SHP77 treated with DMSO at 0.1 percent for 48 hours (cell line): Measurements from ENCODE around the gene FPGS.
"Not testable (repeated sequence)": the region's sequence is repeated elsewhere in the genome, so short reads cannot be mapped to it uniquely, and the experiment has no call there.

Experiments used
- DNase-seq: peaks from one replicate; lab custom pipeline; 2025; lab: John Stamatoyannopoulos, UW

Gene FPGS

GRCh38 chr9:127771570-127772189 is 31.0 kb upstream of the FPGS start:
- no peak for DNase-seq

DNA sequence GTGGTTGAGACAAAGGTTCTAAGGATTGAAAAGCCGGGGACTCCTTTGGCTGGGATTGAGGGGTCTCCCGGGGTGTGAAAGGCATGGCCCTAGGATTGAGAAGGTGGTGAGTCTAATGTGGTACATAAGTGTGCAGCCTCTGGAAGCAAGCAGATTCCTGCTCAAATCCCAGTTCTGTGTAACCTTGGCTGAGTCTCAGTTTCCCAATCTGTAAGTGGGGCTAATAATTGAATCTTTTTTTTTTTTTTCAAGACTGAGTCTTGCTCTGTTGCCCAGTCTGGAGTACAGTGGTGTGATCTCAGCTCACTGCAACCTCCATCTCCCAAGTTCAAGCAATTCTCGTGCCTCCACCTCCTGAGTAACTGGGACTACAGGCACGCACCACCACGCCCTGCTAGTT is 30.1 kb upstream of the FPGS start:
- DNase-seq, result no peak

- DNase-seq, result no peak
These were observed 29.4 kb upstream of the FPGS start for GRCh38 chr9:127773272-127773671.

DNA sequence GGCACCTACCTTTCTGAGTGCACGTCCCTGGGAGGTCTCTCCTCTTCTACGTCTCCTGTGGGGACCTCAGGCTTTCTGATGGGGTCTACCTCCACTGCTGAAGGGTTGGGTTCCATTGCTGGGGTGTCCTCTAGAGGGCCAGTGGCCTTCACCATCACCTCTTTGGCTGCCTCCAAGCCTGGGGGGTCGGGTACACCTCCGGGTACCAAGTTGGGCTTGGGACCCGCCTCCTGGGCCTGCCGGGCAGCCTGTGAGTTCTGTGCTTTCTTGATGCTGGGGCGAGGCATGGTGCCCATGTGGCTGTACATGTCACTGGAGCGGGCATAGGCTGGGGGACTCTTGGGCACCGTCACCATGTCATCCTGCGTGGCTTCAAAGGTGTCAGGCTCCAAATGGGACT is 28.7 kb upstream of the FPGS start:
- no peak for DNase-seq

- DNase-seq, result no peak
These were observed 26.3 kb upstream of the FPGS start for GRCh38 chr9:127776195-127776923.

GRCh38 chr9:127776924-127777289 is 25.8 kb upstream of the FPGS start:
- DNase-seq, result no peak

- no peak for DNase-seq
These were observed 25.2 kb upstream of the FPGS start for GRCh38 chr9:127777368-127777980.

DNA sequence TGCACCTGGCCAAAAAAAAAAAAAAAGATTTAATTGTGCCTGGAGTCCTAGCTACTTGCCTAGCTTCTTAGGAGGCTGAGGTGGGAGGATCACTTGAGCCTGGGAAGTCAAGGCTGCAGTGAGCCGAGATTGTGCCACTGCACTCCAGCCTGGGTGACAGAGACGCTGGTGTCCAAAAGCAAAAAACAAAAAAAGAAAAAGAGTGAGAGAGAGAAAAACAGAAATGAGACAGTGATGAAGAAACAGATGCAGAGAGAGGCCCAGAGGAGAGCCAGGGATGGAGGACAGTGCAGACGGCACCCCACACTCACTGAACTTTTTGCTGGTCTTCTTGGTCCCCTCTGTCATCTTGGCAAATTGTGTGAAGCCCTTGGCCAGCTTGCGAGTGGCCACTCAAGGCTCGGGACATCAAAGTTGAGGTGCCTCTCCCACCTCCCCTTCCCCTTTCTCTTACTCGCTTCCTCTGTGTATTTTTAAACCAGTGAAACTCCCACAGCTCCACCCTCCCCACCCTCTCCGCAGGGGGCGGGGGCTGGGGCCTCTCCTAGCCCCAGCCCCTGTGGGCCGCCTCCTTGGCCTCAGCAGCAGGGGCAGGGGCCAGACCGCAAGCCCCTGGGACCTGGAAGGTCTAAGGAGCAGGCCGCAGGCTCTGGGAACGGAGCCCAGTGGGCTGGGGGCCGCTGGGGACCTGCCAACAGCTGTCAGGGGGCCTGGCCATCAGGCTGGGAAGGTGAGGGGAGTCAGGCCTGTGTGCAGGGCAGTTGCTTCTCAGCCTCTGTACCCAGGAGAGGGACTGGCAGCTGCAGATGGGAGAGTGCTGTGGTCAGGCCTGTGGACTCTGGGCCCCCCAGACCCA is 24.2 kb upstream of the FPGS start, which contains the start of gene SH2D3C:
Gene SH2D3C, minus strand, starts transcription at position 387 of the 856 bp plus-strand sequence. Its CDS starts 39 bp downstream, at position 348.
- no peak for DNase-seq

GRCh38 chr9:127779136-127779981 is 23.3 kb upstream of the FPGS start:
- DNase-seq, result no peak

- DNase-seq, result no peak
These were observed 22.4 kb upstream of the FPGS start for GRCh38 chr9:127780126-127780885.

DNA sequence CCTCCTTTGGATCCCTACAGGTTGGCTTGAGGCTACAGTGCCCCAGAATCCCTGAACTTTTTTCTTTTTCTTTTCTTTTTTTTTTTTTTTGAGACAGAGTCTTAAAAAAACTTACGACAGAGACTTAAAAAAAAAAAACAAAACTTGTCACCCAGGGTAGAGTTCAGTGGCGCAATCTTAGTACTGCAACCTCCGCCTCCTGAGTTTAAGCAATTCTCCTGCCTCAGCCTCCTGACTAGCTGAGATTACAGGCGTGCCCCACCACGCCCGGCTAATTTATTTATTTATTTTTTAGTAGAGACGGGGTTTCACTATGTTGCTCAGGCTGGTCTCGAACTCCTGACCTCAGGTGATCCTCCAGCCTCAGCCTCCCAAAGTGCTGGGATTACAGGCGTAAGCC is 21.8 kb upstream of the FPGS start:
- not testable (repeated sequence) for DNase-seq

- no peak for DNase-seq
These were observed 20.9 kb upstream of the FPGS start for GRCh38 chr9:127781806-127782205.

- no peak for DNase-seq
These were observed 19.3 kb upstream of the FPGS start for GRCh38 chr9:127783111-127784008.

DNA sequence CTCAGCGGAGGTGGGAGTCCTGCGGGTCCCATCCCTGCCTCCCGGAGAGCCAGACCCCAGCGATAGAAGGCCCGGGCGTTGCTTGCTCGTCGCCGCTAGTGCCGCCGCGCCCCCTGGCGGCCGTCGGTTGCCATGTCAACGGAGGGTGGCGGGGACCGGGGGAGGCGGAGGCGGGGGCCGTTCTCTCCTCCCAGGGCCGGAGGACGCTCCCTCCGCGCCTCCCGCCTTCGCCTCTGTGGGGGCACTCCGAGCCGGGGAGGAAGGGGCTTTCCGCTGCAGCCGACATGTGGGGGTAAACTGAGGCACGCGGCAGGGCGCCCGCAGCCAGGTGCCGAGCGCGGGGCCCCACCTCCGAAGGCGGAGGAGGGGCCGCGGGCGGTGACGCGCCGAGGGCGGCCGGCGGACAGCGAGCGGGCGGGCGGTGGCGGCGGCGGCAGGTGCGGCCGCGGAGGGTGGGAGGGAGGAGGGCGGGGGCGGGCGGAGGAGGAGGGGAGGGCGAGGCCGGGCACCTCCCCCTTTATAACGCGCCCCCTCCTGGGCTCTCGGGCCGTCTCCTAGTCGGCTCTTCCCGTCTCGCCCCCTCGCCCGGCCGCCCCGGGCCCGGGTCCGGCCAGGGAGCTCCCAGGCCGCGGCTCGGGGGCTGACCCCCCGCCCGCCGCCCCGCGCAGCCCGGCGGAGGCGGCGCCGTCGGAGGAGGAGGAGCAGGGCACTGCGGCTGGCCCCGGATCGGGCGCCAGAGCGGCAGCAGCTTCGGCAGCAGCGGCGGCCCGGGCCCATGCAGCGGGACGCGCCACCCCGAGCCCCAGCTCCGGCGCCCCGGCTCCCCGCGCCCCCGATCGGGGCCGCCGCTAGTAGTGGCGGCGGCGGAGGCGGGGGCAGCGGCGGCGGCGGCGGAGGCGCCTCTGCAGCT is 17.4 kb upstream of the FPGS start:
- peak; percentile 30 for DNase-seq

DNA sequence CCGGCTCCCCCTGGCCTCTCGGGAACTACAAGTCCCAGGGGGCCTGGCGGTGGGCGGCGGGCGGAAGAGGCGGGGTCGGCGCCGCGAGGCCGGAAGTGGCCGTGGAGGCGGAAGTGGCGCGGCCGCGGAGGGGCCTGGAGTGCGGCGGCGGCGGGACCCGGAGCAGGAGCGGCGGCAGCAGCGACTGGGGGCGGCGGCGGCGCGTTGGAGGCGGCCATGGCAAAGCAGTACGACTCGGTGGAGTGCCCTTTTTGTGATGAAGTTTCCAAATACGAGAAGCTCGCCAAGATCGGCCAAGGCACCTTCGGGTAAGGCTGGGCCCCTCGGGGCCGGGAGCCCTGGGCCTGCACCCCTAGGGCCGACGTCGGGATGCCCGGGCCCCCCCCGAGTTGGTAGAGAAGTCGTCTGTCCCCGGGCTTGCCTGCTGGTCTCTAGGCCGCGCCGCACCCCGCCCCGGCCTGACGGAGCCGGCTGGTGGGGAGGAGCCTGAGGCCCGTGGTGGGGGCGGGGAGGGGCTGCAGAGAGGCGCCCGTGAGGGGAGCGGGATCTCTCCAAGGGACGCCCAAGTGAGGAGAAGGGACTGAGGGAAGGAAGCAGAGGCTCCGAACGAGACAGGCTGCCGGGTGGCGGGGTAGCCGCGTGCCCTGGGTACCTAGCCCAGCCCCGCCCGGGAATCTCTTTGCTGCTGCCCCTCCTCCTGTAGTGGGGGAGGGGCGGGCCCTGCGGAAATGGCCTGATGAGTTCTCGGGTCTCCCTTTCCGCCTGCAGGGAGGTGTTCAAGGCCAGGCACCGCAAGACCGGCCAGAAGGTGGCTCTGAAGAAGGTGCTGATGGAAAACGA is 16.5 kb upstream of the FPGS start, which contains the start of gene CDK9:
Gene CDK9, plus strand, starts transcription at position 102 of the 840 bp plus-strand sequence. Its CDS starts 115 bp downstream, at position 217.
- peak; percentile 41 for DNase-seq

- no peak for DNase-seq
These were observed 15.9 kb upstream of the FPGS start for GRCh38 chr9:127786773-127787104.

- DNase-seq, result no peak
These were observed 14.2 kb upstream of the FPGS start for GRCh38 chr9:127788337-127789011.
